Astrocyte (in vitro differentiated cells and primary cell): ENCODE results near the gene RAB22A. TPM values are rescaled to one million over a fixed set of nuclear protein-coding genes. Genes with fewer than 3 reads are reported as not detected.

Experiments
- DNase-seq: peaks from one replicate; pipeline ENCODE4 v3.0.0-alpha.2; 2010; ENCODE audit warnings: low read depth
- FAIRE-seq: peaks from 2 replicates; lab custom pipeline; 2011; peaks lifted over from hg19 to GRCh38; lab: Jason Lieb, UNC
- H2AFZ ChIP-seq: 2 replicates; pipeline ENCODE4 v1.6.0; 2012; ENCODE audit warnings: low read depth, low read length, inconsistent platforms
- H3K27ac ChIP-seq: 2 replicates; pipeline ENCODE4 v1.5.1; 2011; ENCODE audit warnings: low read depth, low read length, inconsistent platforms
- H3K27me3 ChIP-seq: 2 replicates; pipeline ENCODE4 v1.6.0; 2011; ENCODE audit warnings: low read length, inconsistent platforms; ENCODE audit not compliant: insufficient read depth
- H3K36me3 ChIP-seq: 2 replicates; pipeline ENCODE4 v1.5.1; 2011; ENCODE audit warnings: low read length, inconsistent platforms; ENCODE audit not compliant: insufficient read depth
- H3K4me1 ChIP-seq: 2 replicates; pipeline ENCODE4 v1.5.1; 2011; ENCODE audit warnings: low read length, inconsistent platforms; ENCODE audit not compliant: insufficient read depth
- H3K4me2 ChIP-seq: 2 replicates; pipeline ENCODE4 v1.6.0; 2012; ENCODE audit warnings: low read length, inconsistent platforms
- H3K4me3 ChIP-seq: 2 replicates; pipeline ENCODE4 v1.5.1; 2011; ENCODE audit warnings: low read depth, mild to moderate bottlenecking, low read length, inconsistent platforms; ENCODE audit not compliant: insufficient read depth
- H3K79me2 ChIP-seq: 2 replicates; pipeline ENCODE4 v1.6.0; 2012; ENCODE audit warnings: mild to moderate bottlenecking, low read length, inconsistent platforms; ENCODE audit not compliant: insufficient read depth
- H3K9ac ChIP-seq: 2 replicates; pipeline ENCODE4 v1.6.0; 2012; ENCODE audit warnings: mild to moderate bottlenecking, low read length, inconsistent platforms
- H3K9me3 ChIP-seq: 2 replicates; pipeline ENCODE4 v1.5.1; 2012; ENCODE audit warnings: low read depth, mild to moderate bottlenecking, low read length, inconsistent platforms; ENCODE audit not compliant: insufficient read depth
- H4K20me1 ChIP-seq: 2 replicates; pipeline ENCODE4 v1.6.0; 2012; ENCODE audit warnings: low read length, inconsistent platforms; ENCODE audit not compliant: insufficient read depth
- H3K27ac Mint-ChIP-seq: one replicate; pipeline ENCODE4 v1.8.0; 2021; ENCODE audit warnings: mild to moderate bottlenecking, mixed read lengths; ENCODE audit not compliant: unreplicated experiment
- H3K27me3 Mint-ChIP-seq: one replicate; pipeline ENCODE4 v1.8.0; 2021; ENCODE audit warnings: low read depth, mixed read lengths; ENCODE audit not compliant: unreplicated experiment
- H3K36me3 Mint-ChIP-seq: one replicate; pipeline ENCODE4 v1.8.0; 2021; ENCODE audit warnings: low read depth, mixed read lengths; ENCODE audit not compliant: unreplicated experiment
- H3K4me1 Mint-ChIP-seq: one replicate; pipeline ENCODE4 v1.8.0; 2021; ENCODE audit warnings: low read depth, mixed read lengths; ENCODE audit not compliant: unreplicated experiment
- H3K4me3 Mint-ChIP-seq: one replicate; pipeline ENCODE4 v1.8.0; 2021; ENCODE audit warnings: mild to moderate bottlenecking, moderate library complexity, mixed read lengths; ENCODE audit not compliant: unreplicated experiment
- H3K9me3 Mint-ChIP-seq: one replicate; pipeline ENCODE4 v1.8.0; 2021; ENCODE audit warnings: mild to moderate bottlenecking, mixed read lengths; ENCODE audit not compliant: unreplicated experiment
- EZH2 ChIP-seq: IDR thresholded peaks from 2 replicates; pipeline ENCODE4 v1.6.1; 2012; ENCODE audit warnings: mild to moderate bottlenecking, low read length, inconsistent platforms; ENCODE audit not compliant: insufficient read depth
- total RNA-seq: library from RNA; stranded (reverse); gene quantifications from 2 replicates; pipeline ENCODE4 v1.2.1, GENCODE V29; 2021
- TF ChIP-seq, protein P1 (sequence below): IDR thresholded peaks from 2 replicates; pipeline ENCODE4 v1.5.1; 2011; ENCODE audit warnings: low read depth, mild to moderate bottlenecking, inconsistent platforms, low read length, moderate library complexity; ENCODE audit not compliant: insufficient read depth

RAB22A gene
- total RNA-seq, 1 donor from 2014 or later: 16.6 TPM

DNA sequence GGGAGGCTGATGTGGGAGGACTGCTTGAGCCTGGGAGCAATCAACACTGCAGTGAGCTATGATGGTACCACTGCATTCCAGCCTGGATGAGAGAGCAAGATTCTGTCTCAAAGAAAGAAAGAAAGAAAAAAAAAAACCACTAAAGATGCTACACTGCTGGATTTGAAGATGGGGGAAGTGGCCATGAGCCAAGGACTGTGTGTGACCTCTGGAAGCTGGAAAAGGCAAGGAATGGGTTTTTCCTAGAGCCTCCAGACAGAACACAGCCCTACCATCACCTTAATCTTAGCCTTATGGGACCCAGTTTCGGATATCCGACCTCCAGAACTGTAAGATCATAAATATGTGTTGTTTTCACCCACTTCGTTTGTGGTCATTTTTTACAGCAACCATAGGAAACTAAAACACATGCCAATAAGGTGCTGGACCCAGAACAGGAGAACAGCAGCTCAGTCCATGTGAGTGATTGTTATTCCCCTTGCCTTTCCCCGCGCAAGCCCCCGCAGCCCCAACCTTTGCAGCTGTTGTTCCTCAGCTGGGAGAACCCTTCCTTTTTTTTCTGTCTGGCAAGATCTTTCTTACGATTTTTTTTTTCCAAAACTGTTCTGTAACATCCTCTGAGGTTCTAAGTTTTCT, 68.4 kb downstream of the RAB22A start:
- Histone ChIP-seq H3K4me3 (no peak overlapping the region), H2AFZ (no peak overlapping the region), H3K27me3 (no peaks in the 10 kb centered on the region), H3K27ac (no peak overlapping the region), H4K20me1 (no peaks in the 10 kb centered on the region), H3K79me2 (no peaks in the 10 kb centered on the region), H3K9ac (no peak overlapping the region), H3K4me1 (no peaks in the 10 kb centered on the region), H3K36me3 (no peaks in the 10 kb centered on the region), H3K9me3 (peaks cover 3% of the 10 kb centered on the region), H3K4me2 (no peak overlapping the region)
- Mint-ChIP-seq H3K36me3 (no peaks in the 10 kb centered on the region), H3K4me1 (peaks cover 7% of the 10 kb centered on the region), H3K4me3 (no peak overlapping the region), H3K27me3 (no peaks in the 10 kb centered on the region), H3K27ac (no peak overlapping the region), H3K9me3 (peaks cover 13% of the 10 kb centered on the region)
- FAIRE-seq (no peak), DNase-seq (no peak)
- no peak for TF ChIP-seq EZH2
- TF ChIP-seq, protein P1, sequence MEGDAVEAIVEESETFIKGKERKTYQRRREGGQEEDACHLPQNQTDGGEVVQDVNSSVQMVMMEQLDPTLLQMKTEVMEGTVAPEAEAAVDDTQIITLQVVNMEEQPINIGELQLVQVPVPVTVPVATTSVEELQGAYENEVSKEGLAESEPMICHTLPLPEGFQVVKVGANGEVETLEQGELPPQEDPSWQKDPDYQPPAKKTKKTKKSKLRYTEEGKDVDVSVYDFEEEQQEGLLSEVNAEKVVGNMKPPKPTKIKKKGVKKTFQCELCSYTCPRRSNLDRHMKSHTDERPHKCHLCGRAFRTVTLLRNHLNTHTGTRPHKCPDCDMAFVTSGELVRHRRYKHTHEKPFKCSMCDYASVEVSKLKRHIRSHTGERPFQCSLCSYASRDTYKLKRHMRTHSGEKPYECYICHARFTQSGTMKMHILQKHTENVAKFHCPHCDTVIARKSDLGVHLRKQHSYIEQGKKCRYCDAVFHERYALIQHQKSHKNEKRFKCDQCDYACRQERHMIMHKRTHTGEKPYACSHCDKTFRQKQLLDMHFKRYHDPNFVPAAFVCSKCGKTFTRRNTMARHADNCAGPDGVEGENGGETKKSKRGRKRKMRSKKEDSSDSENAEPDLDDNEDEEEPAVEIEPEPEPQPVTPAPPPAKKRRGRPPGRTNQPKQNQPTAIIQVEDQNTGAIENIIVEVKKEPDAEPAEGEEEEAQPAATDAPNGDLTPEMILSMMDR: no peak

DNA sequence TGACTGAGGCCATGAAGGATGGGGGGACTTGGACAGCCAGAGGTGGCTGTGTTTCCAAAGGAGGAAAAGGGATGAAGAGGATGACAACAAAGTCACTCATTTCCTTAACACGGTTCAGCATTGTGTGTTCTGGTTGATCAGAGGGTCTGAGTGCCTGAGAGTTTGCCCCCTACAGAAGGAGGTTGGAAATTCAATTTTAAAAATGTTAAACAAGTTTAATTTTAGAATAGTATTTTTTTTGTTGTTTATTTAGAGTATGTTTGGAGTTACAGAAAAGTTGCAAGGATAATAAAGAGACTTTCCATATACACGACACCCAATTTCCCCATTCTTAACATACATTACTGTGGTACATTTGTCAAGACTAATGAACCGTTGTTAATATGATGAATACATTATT, 69.2 kb downstream of the RAB22A start:
- no peaks in the 10 kb centered on the region for H3K27me3 ChIP-seq
- H3K4me1 ChIP-seq: no peaks in the 10 kb centered on the region
- H3K4me3 Mint-ChIP-seq: no peak overlapping the region
- no peak overlapping the region for H3K27ac Mint-ChIP-seq
- FAIRE-seq (no peak), DNase-seq (no peak)
- no peaks in the 10 kb centered on the region for H4K20me1 ChIP-seq
- H3K4me2 ChIP-seq: no peak overlapping the region
- peaks cover 13% of the 10 kb centered on the region for H3K9me3 Mint-ChIP-seq
- H3K4me3 ChIP-seq: no peak overlapping the region
- H3K36me3 Mint-ChIP-seq: no peaks in the 10 kb centered on the region
- TF ChIP-seq, protein P1: no peak
- no peak for TF ChIP-seq EZH2
- no peaks in the 10 kb centered on the region for H3K79me2 ChIP-seq
- H3K9me3 ChIP-seq: peaks cover 3% of the 10 kb centered on the region
- H3K27me3 Mint-ChIP-seq: no peaks in the 10 kb centered on the region
- peaks cover 7% of the 10 kb centered on the region for H3K4me1 Mint-ChIP-seq
- H3K9ac ChIP-seq: no peak overlapping the region
- H3K27ac ChIP-seq: no peak overlapping the region
- no peak overlapping the region for H2AFZ ChIP-seq
- no peaks in the 10 kb centered on the region for H3K36me3 ChIP-seq

GRCh38 chr20:58381627-58382026, 72.1 kb downstream of the RAB22A start:
- Histone ChIP-seq H3K79me2 (no peaks in the 10 kb centered on the region), H2AFZ (no peak overlapping the region), H3K4me1 (no peaks in the 10 kb centered on the region), H4K20me1 (no peaks in the 10 kb centered on the region), H3K9ac (no peak overlapping the region), H3K9me3 (peaks cover 3% of the 10 kb centered on the region), H3K27ac (no peak overlapping the region), H3K4me2 (no peak overlapping the region), H3K4me3 (no peak overlapping the region), H3K27me3 (no peaks in the 10 kb centered on the region), H3K36me3 (no peaks in the 10 kb centered on the region)
- DNase-seq: no peak
- TF ChIP-seq, protein P1: no peak
- TF ChIP-seq EZH2: no peak
- H3K27ac Mint-ChIP-seq: no peak overlapping the region
- H3K27me3 Mint-ChIP-seq: no peaks in the 10 kb centered on the region
- FAIRE-seq: no peak
- peaks cover 11% of the 10 kb centered on the region for H3K9me3 Mint-ChIP-seq
- no peak overlapping the region for H3K4me3 Mint-ChIP-seq
- H3K4me1 Mint-ChIP-seq: no peaks in the 10 kb centered on the region
- H3K36me3 Mint-ChIP-seq: no peaks in the 10 kb centered on the region
